ENCODE measurements around the gene FGR.
A peak's percentile ranks its signal among the peaks of the same experiment; 100 is the strongest.

Gene FGR

DNA sequence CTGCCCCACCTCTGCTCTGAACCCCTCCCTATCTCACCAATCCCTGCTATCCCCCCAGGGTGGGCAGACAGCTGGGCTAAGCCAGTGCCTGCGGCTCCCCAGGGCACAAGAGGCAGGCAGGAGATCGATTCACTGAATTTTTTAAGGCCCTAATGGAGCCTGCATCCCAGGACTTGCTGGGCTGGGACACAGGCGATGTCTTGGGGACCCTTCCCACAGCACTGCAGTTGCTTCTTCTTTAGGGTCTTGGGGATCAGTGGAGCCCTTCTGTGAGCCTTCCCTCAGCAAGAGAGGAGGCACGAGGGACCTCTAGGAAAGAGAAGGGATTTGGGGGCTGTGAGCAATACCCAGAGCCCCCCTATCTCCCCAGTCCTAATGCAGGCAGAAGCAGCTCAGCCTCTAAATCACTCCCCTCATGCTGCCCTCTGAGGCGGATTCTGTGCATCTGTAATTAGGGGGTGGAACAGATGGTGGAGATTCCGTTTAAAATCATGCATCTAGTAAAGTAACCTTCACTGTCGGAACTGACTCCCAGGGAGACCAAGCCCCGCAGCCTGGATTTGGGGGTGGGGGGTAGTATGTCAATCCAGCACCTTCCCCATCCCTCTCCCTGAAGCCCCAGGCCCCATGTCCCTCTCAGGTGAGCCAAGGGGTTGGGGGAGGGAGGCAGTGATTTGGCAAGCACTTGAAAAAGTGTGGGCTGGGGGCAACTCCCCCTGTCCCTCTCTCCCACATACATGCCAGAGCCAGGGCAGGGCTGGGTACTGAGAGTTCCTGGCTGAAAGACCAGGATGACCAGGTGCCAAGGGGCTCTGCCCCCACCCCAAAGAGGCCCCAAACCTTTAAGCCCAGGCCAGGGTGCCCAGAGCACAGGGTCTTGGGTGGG, 41.1 kb downstream of the FGR start:
- H3K4me3 ChIP-seq (ENCODE audit: low read length) = no peak overlapping the region
- no peak for DNase-seq (ENCODE audit: low read depth, low spot score)

DNA sequence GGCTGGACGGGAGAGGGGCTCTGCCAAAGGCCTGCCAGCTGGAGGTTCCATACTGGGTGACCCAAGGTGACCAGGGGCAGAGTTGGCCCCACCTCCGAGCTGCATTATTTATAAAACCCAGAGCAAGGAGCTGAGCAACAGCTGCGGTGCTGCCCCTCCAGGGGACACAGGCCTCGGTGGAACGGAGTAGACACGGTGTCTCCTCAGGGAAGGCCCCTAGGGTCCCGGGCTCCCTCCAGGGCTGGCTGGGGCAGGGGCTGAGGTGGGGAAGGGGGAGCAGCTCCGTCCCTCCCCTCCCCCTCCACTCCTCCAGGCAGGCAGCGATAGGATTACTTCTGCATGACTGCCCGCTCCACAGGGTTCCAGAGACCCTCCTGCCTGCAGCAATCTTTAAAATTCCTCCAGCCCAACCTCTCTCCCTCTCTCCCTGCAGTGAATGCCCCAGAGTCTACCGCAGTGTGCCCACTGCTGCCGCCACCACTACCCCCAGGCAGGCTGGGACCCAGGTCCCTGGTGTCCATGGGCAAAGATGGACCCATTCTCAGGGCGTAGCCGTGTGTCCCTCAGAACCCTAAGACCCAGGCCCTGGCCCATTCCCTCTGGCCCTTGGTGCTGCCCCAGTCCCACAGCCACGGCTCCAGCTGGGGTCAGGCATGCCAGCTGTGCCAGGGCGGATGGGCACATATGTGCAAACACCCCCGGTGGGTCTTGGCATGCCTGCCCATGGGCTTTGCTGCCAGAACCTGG, 41.9 kb downstream of the FGR start:
- no peak overlapping the region for H3K4me3 ChIP-seq (ENCODE audit: low read length)
- no peak for DNase-seq (ENCODE audit: low read depth, low spot score)

DNA sequence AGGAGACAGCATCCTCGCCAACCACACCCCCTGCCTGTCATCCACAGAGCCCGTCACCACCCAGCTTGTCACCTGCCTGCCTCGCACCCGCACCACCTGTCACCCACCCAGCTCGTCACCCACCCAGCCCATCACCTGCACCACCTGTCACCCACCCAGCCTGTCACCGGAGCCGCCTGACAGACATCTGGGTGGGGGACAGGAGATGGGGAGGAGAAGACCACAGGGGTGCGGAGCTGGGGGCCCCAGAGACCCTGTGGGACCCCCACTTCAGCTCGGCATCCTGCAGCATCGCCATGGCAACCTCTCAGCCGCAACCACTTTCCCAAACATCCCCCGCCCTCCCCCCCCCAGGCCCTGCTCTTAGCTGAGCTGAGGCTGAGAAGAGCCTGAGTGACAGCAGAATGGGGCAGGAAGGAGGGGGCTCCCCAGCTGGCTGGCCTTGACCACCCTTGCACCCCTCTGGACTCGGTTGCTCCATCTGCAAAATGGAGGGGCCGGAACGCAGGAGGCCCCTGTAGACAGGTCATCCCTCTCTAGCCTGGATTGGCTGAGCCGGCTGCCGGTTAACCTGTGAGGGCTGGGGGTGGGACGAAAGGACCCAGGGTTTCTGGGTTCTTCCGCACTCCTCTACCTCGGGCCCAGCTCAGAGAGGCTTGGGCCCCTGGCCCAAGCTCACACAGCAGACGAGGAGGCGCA, 42.6 kb downstream of the FGR start:
- DNase-seq (ENCODE audit: low read depth, low spot score) = no peak
- H3K4me3 ChIP-seq (ENCODE audit: low read length) = no peak overlapping the region

DNA sequence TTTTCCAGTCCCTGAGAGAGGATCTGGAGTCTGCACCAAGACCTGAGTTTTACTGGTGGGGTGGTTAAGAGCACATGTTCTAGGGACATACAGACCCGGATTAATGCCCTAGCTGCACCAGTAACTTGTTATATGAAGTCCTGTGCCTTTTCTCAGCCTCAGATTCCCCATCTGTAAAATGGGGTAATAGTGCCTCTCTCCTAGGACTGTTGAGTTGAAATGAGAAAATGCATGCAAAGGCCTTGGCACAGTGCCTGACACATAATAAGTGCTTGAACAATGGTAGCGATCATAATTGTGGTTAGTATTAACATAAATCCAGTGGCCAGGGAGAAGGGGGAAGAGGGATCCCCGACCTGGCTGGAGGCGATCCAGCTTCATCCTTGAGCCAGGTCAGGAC, 43.4 kb downstream of the FGR start:
- no peak for DNase-seq (ENCODE audit: low read depth, low spot score)
- H3K4me3 ChIP-seq (ENCODE audit: low read length) = no peak overlapping the region

DNA sequence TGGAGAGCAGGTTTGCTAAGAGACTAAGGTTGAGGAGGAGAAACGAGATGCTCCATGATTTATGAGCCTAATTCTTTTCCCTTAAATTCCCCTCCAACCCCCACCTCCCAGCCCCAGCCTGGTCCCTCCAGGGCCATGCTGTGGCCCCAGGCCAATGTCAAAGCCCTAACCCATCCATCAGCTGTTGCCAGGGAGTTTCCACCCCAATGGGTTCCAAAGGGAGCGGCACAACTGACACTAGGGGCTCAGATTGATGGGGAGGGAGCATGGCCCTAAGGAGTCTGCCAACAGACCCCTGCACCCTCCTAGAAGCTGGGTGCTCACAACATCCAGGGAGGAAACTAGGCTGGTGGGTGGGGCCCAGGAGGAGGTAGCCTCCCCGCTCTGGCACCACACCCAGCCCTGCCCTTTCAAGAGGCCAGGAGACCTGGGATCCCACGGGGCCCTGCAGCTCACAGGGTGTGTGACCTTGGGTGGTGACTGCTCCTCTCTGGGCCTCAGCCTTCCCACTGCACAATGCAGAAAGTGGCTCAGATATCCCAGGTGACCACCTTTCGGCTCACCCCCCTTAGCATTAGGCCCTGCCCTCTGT, 44.0 kb downstream of the FGR start:
- H3K4me3 ChIP-seq (ENCODE audit: low read length) = no peak overlapping the region
- DNase-seq (ENCODE audit: low read depth, low spot score) = no peak

DNA sequence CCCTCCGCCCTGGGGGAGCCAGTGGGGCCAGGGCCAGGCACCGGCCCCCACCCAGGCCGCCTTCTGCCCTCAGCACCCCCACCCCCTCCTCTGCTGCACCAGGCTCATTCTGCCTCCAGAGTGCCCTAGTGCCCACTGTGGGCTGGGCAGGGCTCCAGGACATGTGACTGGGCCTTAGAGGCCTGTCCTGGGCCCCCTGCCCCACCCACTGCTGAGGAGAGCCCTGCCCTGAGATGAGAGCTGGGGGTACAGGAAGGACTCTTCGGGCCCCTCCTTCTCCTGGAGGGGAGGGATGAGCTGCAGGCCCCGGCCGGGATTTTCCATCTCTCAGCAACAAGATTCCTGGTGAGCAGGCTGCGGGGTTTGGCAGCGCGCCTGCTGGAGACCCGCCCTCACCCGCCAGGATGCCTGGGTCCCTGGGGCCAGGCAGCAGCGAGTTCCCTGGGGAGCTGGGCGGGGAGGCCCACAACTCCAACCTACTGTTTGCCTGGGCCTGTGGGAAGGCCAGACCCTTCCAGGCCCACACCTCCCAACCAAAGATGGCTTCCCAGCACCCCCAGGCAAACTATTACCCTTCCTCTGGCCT, 45.1 kb downstream of the FGR start:
- DNase-seq (ENCODE audit: low read depth, low spot score) = no peak

DNA sequence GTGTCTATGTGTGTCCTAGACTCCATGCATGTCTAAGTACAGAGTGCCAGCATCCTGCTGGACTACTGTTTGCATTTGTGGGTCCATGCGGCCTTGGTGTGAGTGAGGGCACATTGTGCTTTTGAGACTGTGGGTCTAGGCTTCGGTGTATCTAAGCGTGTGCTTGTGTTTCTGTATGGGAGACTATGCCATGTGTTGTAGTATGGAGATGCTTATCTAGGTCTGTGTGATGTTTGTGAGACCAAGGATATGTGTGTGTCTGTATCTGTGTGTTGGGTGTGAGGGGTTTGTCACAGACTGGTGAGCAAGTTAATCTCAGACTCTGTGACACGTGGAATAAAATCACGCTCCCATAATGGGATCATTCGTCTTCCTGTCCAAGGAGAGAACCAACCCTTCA, 45.5 kb downstream of the FGR start:
- no peak for DNase-seq (ENCODE audit: low read depth, low spot score)
- no peak overlapping the region for H3K4me3 ChIP-seq (ENCODE audit: low read length)

More for the DNA sequence above, 45.1 kb downstream of the FGR start:
- no peak overlapping the region for H3K4me3 ChIP-seq (ENCODE audit: low read length)

DNA sequence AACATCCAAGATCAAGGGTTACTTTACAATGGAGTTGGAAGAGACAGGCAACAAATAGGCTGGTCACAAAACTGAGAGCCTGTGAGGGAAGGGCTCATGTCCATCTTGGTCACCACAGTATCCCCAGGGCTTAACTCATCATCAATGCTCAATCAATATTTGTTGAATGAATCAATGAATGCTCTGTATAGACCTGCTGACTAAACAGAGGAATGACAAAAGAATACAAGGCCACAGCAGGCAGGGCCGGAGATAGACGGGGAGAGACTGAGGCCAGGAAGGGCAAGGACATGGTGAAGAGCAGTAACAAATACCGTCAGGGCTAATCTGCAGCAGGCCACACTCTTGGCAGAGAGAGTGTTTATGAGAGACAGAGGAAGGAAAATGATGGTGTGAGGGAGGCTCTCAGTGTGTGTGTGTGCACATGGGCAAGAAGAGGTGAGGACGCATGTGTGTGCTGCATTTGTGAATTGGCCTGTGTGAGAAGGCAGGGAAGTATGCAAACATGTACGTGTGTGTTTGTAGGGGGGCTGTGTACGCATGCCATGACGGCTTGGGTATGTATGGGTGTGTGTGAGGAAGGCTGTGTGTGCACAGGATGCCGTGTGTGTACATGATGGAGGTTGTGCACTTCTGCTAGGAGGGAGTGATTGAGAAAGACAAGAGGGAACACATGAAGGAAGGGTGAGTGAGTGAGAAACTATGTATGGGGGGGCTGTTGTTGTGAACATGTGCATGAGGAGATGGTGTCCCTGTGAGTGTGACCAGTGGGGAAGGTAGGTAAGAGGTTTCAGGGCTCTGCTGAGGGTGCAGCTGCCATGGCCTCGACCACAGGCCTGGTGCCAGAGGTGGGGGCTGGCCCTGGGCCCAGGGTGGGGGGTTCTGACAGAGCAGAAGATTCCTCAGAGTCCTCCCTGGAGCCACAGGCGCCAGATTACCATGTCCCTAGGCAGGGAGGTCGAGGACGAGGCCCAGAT, 46.4 kb downstream of the FGR start:
- DNase-seq (ENCODE audit: low read depth, low spot score) = no peak
- H3K4me3 ChIP-seq (ENCODE audit: low read length) = no peak overlapping the region

DNA sequence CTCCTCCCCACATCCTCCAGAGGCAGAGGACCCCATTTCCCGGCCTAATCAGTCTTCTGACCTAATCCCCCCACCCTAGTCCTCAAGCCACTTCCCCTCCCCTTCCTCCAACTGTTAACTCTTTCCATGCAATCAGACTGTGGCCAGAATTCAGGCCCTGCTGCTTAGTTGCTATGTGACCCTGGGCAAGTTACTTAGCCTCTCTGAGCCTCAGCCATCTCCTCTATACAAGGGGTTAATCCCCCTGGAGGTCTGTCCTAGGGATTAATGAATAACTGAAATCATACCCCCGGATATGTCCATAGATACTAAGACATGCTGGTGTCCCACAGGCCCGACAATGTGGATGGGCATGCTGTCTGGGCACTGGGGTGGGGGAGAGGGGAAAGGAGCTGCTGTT, 49.3 kb downstream of the FGR start:
- DNase-seq (ENCODE audit: low read depth, low spot score) = no peak
- no peak overlapping the region for H3K4me3 ChIP-seq (ENCODE audit: low read length)

DNA sequence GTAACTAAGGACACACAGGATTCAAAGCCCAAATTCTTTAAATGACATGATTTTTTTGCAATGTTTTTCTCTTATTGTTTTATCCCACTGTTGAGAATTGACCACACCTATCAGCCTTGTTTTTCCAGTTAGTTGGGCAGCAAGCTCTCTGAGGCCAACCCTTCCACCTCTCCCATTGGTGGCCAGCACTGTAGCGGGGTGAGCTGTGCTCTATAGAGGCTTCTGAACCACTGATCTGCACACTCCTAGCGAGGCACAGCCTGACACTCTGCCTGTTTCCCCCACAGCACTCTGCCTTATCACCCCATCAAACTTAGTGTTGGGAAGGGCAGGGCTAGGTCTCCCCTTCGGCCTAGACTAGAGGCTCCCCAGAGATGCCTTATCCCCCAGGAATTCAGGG, 50.5 kb downstream of the FGR start:
- no peak for DNase-seq (ENCODE audit: low read depth, low spot score)
- H3K4me3 ChIP-seq (ENCODE audit: low read length) = no peak overlapping the region

DNA sequence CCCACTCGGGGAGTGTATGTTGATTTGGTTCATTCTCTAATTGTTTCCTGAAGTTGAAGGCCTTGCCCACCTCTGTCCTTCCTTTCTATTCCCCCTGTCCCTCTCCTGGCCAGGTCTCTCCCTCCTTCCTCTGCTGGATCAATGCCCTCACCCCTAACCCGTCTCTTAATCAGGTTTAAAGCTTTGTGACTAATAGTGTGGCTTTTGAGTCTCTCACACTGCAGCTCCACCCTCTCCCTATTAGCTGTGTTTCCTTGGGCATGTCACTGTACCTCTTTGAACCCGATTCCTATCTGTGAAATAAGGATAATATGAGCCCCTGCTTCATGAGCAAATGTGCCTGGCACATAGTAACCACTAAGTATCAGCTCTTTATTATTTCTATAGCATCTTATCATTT, 51.5 kb downstream of the FGR start:
- DNase-seq (ENCODE audit: low read depth, low spot score) = no peak
- H3K4me3 ChIP-seq (ENCODE audit: low read length) = no peak overlapping the region

DNA sequence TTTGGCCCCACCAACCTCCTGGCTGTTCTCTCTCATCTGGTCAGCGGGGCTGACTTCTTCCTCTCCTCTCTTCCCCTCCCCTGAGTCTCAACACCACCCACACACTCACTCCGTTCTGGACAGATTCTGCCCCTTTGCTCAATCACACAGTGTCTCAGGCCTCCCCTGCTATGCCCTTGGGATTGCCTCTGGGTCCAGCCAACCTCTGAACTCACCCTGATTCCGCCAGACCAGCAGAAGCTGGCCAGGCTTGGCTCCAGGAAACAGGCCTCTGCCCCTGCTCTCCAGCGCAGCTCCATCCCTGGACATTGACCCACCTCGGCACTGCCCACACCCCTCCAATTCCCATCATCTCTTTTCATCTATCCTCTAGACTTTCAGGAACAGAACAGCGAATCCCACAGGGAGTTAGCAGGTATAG, 53.2 kb downstream of the FGR start:
- DNase-seq (ENCODE audit: low read depth, low spot score) = no peak
- no peak overlapping the region for H3K4me3 ChIP-seq (ENCODE audit: low read length)

DNA sequence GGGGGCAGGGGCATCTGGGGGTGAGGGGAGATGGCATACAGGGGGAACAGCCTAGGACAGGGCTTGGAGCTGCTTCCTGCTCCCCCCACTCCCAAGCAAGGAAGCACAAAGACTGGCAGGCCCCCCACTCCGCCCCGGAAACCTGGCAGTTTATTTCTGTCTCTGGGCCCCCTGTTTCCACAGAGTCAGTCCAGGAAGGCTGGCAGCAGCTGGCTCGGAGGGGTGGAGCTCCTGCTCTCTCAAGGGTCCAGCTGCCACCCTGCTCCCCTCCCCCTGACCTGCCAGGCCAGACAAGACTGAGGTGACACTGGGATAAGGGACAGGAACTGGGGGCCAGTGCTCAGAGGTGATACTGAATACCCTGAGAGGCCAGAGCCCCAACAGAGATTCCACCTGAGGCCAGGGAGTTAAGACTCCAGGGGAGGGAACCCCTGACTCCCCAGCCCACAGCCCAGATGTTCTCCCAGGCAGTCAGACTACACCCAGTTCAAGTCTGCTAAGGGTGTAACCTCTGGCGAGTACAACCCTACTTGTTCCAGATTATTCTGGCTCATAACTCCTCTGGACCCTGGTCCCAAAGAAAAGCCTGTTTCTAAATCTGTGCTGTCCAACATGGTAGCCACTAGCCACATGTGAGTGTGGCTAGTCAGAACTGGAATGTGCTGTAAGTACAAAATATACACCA, 57.3 kb downstream of the FGR start:
- H3K4me3 ChIP-seq (ENCODE audit: low read length) = no peak overlapping the region
- peak; percentile 35 for DNase-seq (ENCODE audit: low read depth, low spot score)

DNA sequence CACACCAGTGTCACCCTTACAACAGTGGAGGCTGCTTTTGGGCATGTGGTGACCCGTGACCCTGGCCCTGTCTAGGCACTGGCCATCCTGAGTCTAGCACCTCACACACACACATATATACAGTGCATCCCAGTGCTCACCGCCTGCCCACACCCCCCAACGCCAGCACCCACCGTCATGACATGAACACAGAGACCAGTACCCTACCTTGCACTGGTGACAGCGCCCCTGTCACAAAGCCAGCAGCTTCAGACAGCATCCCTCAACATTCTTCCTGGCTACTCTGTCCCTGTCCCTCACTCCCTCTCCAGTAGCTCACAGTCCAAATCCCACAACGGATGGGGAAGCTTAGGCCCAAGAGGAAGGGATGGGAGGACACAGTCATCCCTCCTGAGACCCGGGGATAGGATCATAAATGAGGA, 58.2 kb downstream of the FGR start:
- DNase-seq (ENCODE audit: low read depth, low spot score) = no peak
- no peak overlapping the region for H3K4me3 ChIP-seq (ENCODE audit: low read length)

DNA sequence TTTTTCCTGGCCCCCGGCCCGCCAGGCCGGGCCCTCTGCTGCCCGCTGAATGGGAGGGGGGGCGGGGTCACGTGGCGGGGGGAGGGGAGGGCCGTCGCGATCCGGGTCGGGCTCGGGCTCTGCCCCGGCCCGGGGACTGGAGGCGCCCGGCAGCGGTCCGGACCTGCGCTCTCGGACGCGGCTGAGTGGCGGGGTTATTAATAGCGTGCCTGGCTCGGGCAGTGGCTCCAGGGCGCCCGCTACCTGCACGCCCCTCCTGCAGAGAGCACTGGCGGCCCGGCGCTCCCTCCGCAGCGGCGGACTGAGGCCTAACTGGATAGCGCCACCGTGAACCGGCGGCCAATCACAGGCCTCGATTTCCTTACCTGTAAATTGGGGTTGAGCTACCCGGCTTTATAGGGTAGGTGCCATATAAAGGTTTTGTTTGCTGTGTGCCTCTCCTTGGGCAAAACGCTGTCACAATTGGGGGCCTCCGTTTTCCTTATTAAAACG, 59.1 kb downstream of the FGR start:
- no peak overlapping the region for H3K4me3 ChIP-seq (ENCODE audit: low read length)
- DNase-seq (ENCODE audit: low read depth, low spot score) = no peak

DNA sequence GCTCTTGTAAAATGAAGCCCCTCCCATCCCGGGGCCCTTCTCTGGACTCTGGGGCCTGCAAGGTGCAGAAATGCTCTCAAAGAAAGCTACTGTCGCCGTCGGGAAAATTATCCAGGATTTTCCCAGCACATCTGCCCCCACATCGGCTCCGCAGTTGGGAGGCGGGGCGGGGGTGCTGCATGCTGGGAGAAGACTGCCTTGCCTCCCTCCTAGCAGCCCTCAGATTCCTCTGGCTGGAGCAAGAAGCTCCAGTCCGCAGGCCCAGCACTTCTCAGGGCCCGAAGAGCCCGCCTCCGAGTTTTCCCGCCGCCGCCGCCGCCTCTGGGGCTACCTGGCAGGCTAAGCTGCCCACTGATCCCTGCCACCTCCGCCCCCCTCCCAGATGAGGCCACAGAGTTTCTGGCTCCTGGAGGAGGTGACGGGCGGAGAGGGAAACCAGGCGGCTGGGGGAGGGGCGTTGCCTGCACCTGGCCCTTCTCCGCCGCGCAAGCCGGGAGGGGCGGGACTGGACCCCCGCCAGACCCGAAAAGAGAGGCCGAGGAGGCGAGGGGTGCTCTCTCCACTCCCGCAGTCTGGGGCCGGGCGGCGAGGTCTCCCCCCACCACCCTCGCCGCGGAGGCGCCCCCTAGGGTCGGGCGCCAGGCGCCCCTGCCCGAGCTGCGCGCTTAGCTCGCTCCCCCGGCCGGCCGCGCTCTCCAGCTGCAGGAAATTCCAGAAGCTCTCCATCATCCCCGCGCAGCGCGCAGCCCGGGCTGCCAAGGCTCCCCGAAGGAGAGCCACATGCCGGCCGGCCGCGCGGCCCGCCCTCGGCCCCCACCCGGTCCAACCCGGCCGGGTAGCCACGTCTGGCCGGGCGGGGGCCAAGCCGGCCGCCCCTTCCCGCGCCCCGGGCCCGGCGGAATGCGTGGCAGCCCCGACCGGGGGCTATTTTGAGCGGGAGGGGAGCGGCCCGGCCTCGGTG, 59.8 kb downstream of the FGR start:
- no peak for DNase-seq (ENCODE audit: low read depth, low spot score)
- H3K4me3 ChIP-seq (ENCODE audit: low read length) = no peak overlapping the region

Measured in Jurkat, Clone E6-1 (cell line).